Left cardiac atrium (tissue), 4 donors: ENCODE data around the gene PSTPIP1. TPM values are rescaled to one million over a fixed set of nuclear protein-coding genes. Genes with fewer than 3 reads are reported as not detected.
A peak's percentile ranks its signal among the peaks of the same experiment; 100 is the strongest.

Experiments used
- ATAC-seq, 2 donors: fragments of 200-7000 bp; cut with Tn5 transposase; one replicate each; pipeline ENCODE4 v1.9.1; 2020; ENCODE audit warnings: mild to moderate bottlenecking in 2 of 2, moderate library complexity in 2 of 2
- DNase-seq: peaks from one replicate; pipeline ENCODE4 v3.0.0-alpha.2; 2020
- intact Hi-C, 2 donors: fragments of 100-400 bp; cut with DNase I; formaldehyde crosslinking; loops; one replicate each; pipeline versions ENCODE4 v1.14.1 to v1.15.1; 2022 to 2023
- total RNA-seq, 2 donors: library from RNA; stranded (reverse); fragmentation: NEBNext Ultra II Directional; extraction: Animal tissue kit (Norgen Biotek cat#: 25700); gene quantifications; one replicate each; pipeline ENCODE4 v1.2.1, GENCODE V29; 2021
- donor health status: DM: no; HTN: yes; CAD: no.
- donor health status: DM: no; HTN: yes; CAD: no; lungs with severe emphysema.
- donor health status: DM: yes; HTN: yes; CAD: no.
- donor health status: Dilated cardiomyopathy.

The PSTPIP1 gene
- total RNA-seq, 2 donors from 2014 or later = 6.1 to 14.1 TPM

GRCh38 chr15:76976141-76976540 lies 18.8 kb upstream of the PSTPIP1 start:
- no peak for DNase-seq
- no peak for ATAC-seq
- intact Hi-C loops = no loop called here

- DNase-seq (no peak), ATAC-seq (no peak)
- intact Hi-C loops = no loop called here
These were observed 18.2 kb upstream of the PSTPIP1 start for GRCh38 chr15:76976572-76977270.

- no peak for ATAC-seq
- intact Hi-C loops = no loop called here
- no peak for DNase-seq
These were observed 16.2 kb upstream of the PSTPIP1 start for GRCh38 chr15:76978522-76979330.

GRCh38 chr15:76979331-76979925 lies 15.5 kb upstream of the PSTPIP1 start:
- DNase-seq = no peak
- ATAC-seq = no peak
- intact Hi-C loops = no loop called here

GRCh38 chr15:76979996-76980520 lies 14.9 kb upstream of the PSTPIP1 start:
- intact Hi-C loops = no loop called here
- ATAC-seq = no peak
- no peak for DNase-seq

GRCh38 chr15:76982356-76982755 lies 12.6 kb upstream of the PSTPIP1 start:
- no peak for ATAC-seq
- intact Hi-C loops = no loop called here
- no peak for DNase-seq

GRCh38 chr15:76982756-76983155 lies 12.2 kb upstream of the PSTPIP1 start:
- intact Hi-C loops = no loop called here
- DNase-seq = no peak
- no peak for ATAC-seq

GRCh38 chr15:76983590-76984375 lies 11.1 kb upstream of the PSTPIP1 start:
- DNase-seq (no peak), ATAC-seq (peak; percentile 23 to 51)
- intact Hi-C loops = no loop called here

- ATAC-seq (no peak), DNase-seq (no peak)
- intact Hi-C loops = no loop called here
These were observed 8.2 kb upstream of the PSTPIP1 start for GRCh38 chr15:76986743-76987142.

- ATAC-seq (no peak), DNase-seq (no peak)
- intact Hi-C loops = no loop called here
These were observed 7.7 kb upstream of the PSTPIP1 start for GRCh38 chr15:76987276-76987675.

- DNase-seq (peak; percentile 71), ATAC-seq (peak; percentile 69 to 86)
- intact Hi-C loops = no loop called here
These were observed 6.7 kb upstream of the PSTPIP1 start for GRCh38 chr15:76987896-76988860.

- intact Hi-C loops = no loop called here
- DNase-seq (no peak), ATAC-seq (peak; percentile 41 to 44)
These were observed 5.8 kb upstream of the PSTPIP1 start for GRCh38 chr15:76988867-76989780.

- DNase-seq (no peak), ATAC-seq (no peak)
- intact Hi-C loops = no loop called here
These were observed 3.9 kb upstream of the PSTPIP1 start for GRCh38 chr15:76991048-76991447.

GRCh38 chr15:76991741-76992645 lies 2.9 kb upstream of the PSTPIP1 start:
- ATAC-seq = no peak
- intact Hi-C loops = no loop called here
- DNase-seq = no peak

GRCh38 chr15:76993114-76993725 lies 1.7 kb upstream of the PSTPIP1 start:
- intact Hi-C loops = no loop called here
- DNase-seq = no peak

GRCh38 chr15:76994001-76994400 lies 925 bp upstream of the PSTPIP1 start:
- DNase-seq (peak; percentile 64), ATAC-seq (peak in 1 of 2 donors; percentile 45)
- intact Hi-C loops = no loop called here

More at GRCh38 chr15:76993114-76993725, 1.7 kb upstream of the PSTPIP1 start:
- no peak for ATAC-seq
